Adrenal gland (tissue), 5 donors: ENCODE measurements around the gene PRKCH.

Experiments
- CTCF ChIP-seq, 6 experiments: fragments of 450-650 bp in 4 of 6; fragments of 200-600 bp in 2 of 6; sonication (generic) in 1 of 6; IDR thresholded peaks; 1 replicate in 5 of 6; 2 replicates in 1 of 6; pipeline versions ENCODE4 v1.5.1 to v1.8.0; 2016 to 2021; ENCODE audit warnings: antibody characterized with exemption in 6 of 6, mild to moderate bottlenecking in 2 of 6, moderate library complexity in 1 of 6
- POLR2A ChIP-seq, 2 donors: fragments of 450-650 bp; IDR thresholded peaks; one replicate each; pipeline ENCODE4 v1.6.1; 2017; ENCODE audit warnings: antibody characterized with exemption in 2 of 2, mild to moderate bottlenecking in 2 of 2, moderate library complexity in 1 of 2
- donor health status: DM: no; HTN: no; CAD: no.

- TF ChIP-seq CTCF (IDR thresholded peaks at IDR 0.05): no peak
- TF ChIP-seq POLR2A (IDR thresholded peaks at IDR 0.05): no peak
Observed at GRCh38 chr14:61319706-61320105, 1.7 kb upstream of the PRKCH start.
